NT2/D1 (cell line): ENCODE data around the gene PARD6G.

ENCODE experiments used
- DNase-seq: peaks from one replicate; pipeline ENCODE4 v3.0.0-alpha.2; 2011; ENCODE audit warnings: low read depth, low spot score
- H3K27me3 ChIP-seq: 2 replicates; pipeline ENCODE4 v1.6.0; 2011; ENCODE audit warnings: mild to moderate bottlenecking; ENCODE audit not compliant: insufficient read length, insufficient read depth
- H3K36me3 ChIP-seq: 2 replicates; pipeline ENCODE4 v1.6.1; 2011; ENCODE audit warnings: mild to moderate bottlenecking, low read length, mixed read lengths; ENCODE audit not compliant: insufficient read depth, insufficient read length
- H3K4me1 ChIP-seq: 2 replicates; pipeline ENCODE4 v1.5.1; 2011; ENCODE audit not compliant: insufficient read depth, insufficient read length
- H3K4me3 ChIP-seq: 2 replicates; pipeline ENCODE4 v1.5.1; 2011; ENCODE audit warnings: low read depth; ENCODE audit not compliant: insufficient read length
- H3K9ac ChIP-seq: 2 replicates; pipeline ENCODE4 v1.6.0; 2011; ENCODE audit warnings: low read depth; ENCODE audit not compliant: insufficient read length
- H3K9me3 ChIP-seq: 2 replicates; pipeline ENCODE4 v1.5.1; 2011; ENCODE audit warnings: mild to moderate bottlenecking, low read length; ENCODE audit not compliant: insufficient read depth
- SUZ12 ChIP-seq: IDR thresholded peaks from 2 replicates; pipeline ENCODE4 v1.6.1; 2011; ENCODE audit not compliant: insufficient read length, insufficient read depth; ENCODE audit errors: extremely low read depth
- YY1 ChIP-seq: IDR thresholded peaks from 2 replicates; pipeline ENCODE4 v1.6.1; 2011; ENCODE audit not compliant: insufficient read length, insufficient read depth
- ZNF274 ChIP-seq: IDR thresholded peaks from 2 replicates; pipeline ENCODE4 v1.6.1; 2011; ENCODE audit warnings: mild to moderate bottlenecking, low read depth, low read length

PARD6G gene

DNA sequence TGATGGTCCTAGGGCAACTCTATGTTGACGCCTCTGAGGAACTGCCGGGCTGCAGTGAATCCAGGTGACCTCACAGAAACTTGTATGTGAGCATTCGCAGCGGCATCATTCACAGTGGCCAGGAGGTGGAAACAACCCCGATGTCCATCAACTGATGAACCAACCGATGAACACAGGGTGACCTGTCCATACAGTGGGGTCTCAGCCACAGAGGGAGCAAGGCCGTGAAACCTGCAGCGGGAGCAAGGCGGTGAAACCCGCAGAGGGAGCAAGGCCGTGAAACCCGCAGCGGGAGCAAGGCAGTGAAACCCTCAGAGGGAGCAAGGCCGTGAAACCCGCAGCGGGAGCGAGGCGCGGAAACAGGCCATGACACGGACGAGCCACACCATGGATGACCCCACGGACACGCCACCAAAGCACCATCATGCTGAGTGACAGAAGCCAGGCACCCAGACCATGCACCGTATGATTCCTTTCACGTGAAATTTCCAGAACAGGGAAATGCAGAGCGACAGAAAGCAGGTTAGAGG lies 63.0 kb downstream of the PARD6G start:
- no peaks in the 10 kb centered on the region for H3K27me3 ChIP-seq
- H3K4me3 ChIP-seq: no peak overlapping the region
- H3K4me1 ChIP-seq: peaks cover 6% of the 10 kb centered on the region
- DNase-seq: no peak
- TF ChIP-seq ZNF274: no peak
- TF ChIP-seq YY1: no peak
- no peak for TF ChIP-seq SUZ12
- H3K9ac ChIP-seq: no peak overlapping the region
- no peaks in the 10 kb centered on the region for H3K36me3 ChIP-seq
- H3K9me3 ChIP-seq: peaks cover 4% of the 10 kb centered on the region; the same call in 1 of the 2 replicates

DNA sequence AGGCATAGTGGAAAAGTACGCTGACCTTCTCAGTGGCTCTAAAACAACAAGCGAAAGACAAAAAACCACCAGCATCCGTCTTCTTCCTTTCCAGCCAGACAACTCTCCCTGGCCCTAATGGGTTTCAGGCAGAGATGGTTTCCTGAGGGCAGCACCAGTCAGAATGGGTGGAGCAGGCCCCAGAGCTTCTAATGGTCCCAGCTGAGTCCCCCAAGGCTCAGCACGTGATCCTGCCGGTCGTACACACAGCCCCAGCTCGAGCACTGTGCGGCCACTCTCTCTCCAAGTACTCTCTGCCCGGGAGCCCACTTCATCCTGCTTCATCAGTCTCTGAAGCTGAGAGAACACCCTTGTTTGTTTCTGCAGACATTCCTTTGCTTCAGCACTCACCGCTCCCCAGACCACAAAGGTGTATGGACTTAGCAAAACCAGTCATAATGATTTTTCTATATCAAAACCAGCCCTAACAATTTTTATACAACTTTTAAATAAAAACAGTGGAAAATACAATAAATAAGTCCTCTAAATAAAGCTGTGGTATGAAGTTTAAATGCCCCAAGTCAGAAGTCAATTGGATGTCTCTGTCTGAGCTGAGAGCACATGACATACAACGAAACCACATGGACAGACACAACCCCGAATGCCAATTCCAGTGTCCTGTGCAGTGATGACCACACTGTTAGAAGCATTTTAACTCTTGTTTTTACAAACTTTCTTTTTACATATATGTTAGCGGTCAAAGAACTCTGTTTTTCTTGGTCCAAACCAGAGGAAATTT lies 63.9 kb downstream of the PARD6G start:
- no peaks in the 10 kb centered on the region for H3K36me3 ChIP-seq
- peaks cover 4% of the 10 kb centered on the region; the same call in 1 of the 2 replicates for H3K9me3 ChIP-seq
- no peak overlapping the region for H3K9ac ChIP-seq
- peaks cover 6% of the 10 kb centered on the region for H3K4me1 ChIP-seq
- DNase-seq: no peak
- no peak overlapping the region for H3K4me3 ChIP-seq
- no peaks in the 10 kb centered on the region for H3K27me3 ChIP-seq
- no peak for TF ChIP-seq ZNF274

DNA sequence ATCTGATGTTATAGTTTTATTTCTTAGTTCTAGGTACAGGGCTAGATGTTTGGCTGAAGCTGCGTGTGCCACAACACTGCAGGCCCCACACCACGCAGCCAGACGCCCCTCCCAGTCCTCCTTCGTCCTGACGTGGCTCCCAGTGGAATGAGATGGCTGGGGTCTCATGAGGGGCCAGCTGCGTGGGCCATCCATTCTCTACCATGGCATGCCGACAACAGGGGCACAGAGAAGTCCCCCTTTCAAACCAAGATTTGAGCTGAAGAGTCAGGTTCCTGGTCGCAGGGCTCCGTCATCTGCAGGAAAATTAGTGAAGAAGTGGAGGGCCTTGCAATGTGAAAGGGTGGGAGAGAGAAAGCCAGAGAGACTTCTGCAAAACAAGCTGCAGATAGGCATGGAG lies 64.5 kb downstream of the PARD6G start:
- Histone ChIP-seq H3K4me1 (peaks cover 6% of the 10 kb centered on the region), H3K4me3 (no peak overlapping the region), H3K36me3 (no peaks in the 10 kb centered on the region), H3K9me3 (peaks cover 4% of the 10 kb centered on the region; the same call in 1 of the 2 replicates), H3K9ac (no peak overlapping the region), H3K27me3 (no peaks in the 10 kb centered on the region)
- no peak for DNase-seq
- no peak for TF ChIP-seq ZNF274
- no peak for TF ChIP-seq YY1
- no peak for TF ChIP-seq SUZ12

DNA sequence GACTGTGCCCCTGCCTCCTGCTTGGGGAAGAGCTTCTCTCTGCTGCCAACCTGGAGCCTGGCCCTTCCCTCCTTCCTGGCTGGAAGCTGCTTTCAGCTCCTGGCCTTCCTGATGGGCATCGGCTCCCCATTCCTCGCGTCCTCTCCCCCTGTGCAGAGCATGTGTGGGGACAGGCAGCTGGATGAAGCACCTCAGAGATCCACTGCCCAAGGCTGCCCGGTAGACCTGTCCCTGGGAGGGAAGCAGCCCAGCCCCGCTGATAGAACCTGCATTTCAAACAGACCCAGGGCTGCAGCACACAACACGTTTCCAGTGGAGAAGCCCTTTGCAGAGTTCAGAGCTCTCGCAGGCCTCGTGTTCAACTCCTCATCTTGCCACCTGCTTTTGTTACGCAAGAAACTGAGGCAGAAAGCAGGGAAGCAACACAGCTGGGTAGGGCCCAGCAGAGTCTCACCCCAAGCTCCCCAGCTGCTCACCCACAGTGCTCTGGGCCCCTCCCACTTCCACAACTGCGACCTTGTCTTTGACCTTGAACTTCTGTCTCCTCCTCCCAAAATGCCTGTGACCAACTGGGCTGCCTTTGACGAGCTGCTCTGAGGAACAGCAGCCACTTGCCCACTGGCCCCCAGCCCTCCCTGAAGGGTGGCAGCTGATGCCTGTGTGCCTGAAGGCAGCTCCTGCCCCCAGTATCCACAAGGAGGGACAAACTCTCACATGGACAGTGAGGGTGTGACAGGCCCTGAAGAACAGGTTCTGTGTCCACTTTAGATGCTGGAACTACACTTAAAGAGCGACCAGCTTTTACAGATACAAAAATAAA lies 65.5 kb downstream of the PARD6G start:
- peaks cover 4% of the 10 kb centered on the region; the same call in 1 of the 2 replicates for H3K9me3 ChIP-seq
- peaks cover 6% of the 10 kb centered on the region for H3K4me1 ChIP-seq
- no peak overlapping the region for H3K4me3 ChIP-seq
- no peak overlapping the region for H3K9ac ChIP-seq
- no peaks in the 10 kb centered on the region for H3K36me3 ChIP-seq
- TF ChIP-seq SUZ12 (no peak), ZNF274 (no peak)
- no peak for DNase-seq
- H3K27me3 ChIP-seq: no peaks in the 10 kb centered on the region

DNA sequence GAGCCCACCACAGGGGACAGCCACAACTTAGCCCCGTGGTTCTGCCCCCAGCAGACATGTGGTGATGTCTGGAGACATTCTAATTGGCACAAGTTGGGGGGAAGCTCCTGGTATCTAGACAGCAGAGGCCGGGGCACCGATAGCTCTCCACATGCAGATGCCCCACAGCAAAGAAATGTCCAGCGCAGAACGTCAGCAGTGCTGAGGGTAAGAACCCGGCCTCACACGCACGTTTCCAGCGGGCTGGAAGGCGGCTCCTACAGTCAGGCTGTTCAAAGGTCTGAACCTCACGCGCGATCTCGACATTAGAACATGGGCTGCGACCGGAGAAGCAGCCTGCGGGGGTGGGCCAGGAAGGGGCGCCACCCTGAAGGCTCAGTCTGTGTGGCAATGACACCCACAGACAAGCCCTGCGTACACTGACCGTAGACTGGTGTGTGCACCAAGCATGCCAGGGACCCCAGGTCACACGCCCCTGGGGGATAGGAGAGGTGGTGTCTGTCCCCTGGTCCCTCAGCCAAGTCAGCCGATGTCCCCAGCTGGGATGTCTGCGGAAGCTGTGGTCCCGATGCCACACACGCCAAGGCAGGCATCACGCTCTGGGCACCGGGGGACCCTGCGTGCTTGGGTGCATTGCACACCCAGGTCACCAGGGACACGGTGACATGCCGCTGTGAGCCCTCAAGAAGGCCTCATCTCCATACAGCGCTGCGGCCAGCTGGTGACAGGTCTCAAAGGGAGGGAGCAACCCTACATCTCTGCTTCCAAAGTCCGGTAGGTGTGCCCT lies 66.3 kb downstream of the PARD6G start:
- H3K36me3 ChIP-seq: no peaks in the 10 kb centered on the region
- H3K4me3 ChIP-seq: no peak overlapping the region
- peaks cover 6% of the 10 kb centered on the region for H3K4me1 ChIP-seq
- no peaks in the 10 kb centered on the region for H3K27me3 ChIP-seq
- TF ChIP-seq SUZ12 (no peak), ZNF274 (no peak), YY1 (no peak)
- DNase-seq: no peak
- H3K9ac ChIP-seq: no peak overlapping the region
- peaks cover under 1% of the 10 kb centered on the region; the same call in 1 of the 2 replicates for H3K9me3 ChIP-seq

DNA sequence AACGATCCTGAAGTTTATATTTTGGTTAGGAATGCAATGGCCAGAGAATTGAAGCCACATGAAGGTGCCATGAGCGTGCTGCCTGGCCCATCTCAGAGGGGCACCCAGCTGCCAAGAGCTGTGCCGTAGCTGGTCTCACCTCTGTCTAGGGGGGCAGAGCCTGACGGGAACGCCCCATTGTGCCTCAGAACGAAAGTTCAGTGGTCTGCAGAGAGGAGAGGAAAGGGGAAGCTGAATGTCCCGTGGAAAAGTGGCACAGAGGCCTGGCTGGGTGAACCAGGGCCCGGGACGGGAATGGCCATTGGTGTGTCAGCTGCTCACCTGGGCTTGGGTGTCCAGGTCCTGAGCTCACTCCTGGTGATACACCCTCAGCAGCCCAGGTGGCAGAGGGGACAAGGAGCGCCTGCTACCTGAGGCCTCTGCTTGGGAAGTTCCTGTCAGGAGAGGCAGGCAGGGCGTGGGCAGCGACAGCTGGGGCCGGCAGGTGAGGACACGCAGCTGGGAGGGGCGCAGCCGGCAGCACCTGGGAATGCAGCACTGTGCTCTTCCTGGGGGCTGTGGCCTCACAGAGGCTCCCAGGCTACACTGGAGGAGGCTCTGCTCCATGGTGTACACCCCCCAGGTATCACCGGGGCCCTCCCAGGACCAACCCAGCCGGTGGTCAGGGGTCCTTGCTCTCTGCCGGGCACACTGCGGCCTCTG lies 67.3 kb downstream of the PARD6G start:
- no peaks in the 10 kb centered on the region for H3K9me3 ChIP-seq
- H3K27me3 ChIP-seq: no peaks in the 10 kb centered on the region
- H3K9ac ChIP-seq: no peak overlapping the region
- H3K4me1 ChIP-seq: peaks cover 6% of the 10 kb centered on the region
- H3K4me3 ChIP-seq: no peak overlapping the region
- TF ChIP-seq YY1: no peak
- TF ChIP-seq SUZ12: no peak
- no peak for TF ChIP-seq ZNF274
- no peak for DNase-seq
- H3K36me3 ChIP-seq: no peaks in the 10 kb centered on the region
